Anterior cingulate cortex (tissue), 58 donors: ENCODE measurements around the gene NAPSA.
A peak's percentile ranks its signal among the peaks of the same experiment; 100 is the strongest.
"Not testable (repeated sequence)": the region's sequence is repeated elsewhere in the genome, so short reads cannot be mapped to it uniquely, and the experiment has no call there.

Source experiments
- DNase-seq, 58 donors: peaks; one replicate each; lab custom pipeline; 2025; lab: John Stamatoyannopoulos, UW

The NAPSA gene

GRCh38 chr19:50332244-50333038 is 33.0 kb downstream of the NAPSA start:
- DNase-seq = peak in 2 of 58 donors; percentile 34 to 43

GRCh38 chr19:50331994-50332243 is 33.5 kb downstream of the NAPSA start:
- peak in 1 of 58 donors; percentile 32 for DNase-seq

- no peak for DNase-seq
These were observed 34.0 kb downstream of the NAPSA start for GRCh38 chr19:50331221-50331993.

GRCh38 chr19:50330365-50331078 is 34.9 kb downstream of the NAPSA start:
- peak in 57 of 58 donors; percentile 19 to 92 (median 83) for DNase-seq

GRCh38 chr19:50329926-50330294 is 35.5 kb downstream of the NAPSA start:
- DNase-seq = not testable (repeated sequence)

GRCh38 chr19:50329146-50329925 is 36.1 kb downstream of the NAPSA start, which contains the start of gene KCNC3:
Gene KCNC3, minus strand, starts transcription at chr19:50329377. Its CDS starts 295 bp downstream, at chr19:50329082.
- peak; percentile 70 to 100 (median 99) for DNase-seq

GRCh38 chr19:50328873-50329145 is 36.6 kb downstream of the NAPSA start:
- DNase-seq = no peak

- DNase-seq = peak in 7 of 58 donors; percentile 36 to 69 (median 52)
These were observed 37.1 kb downstream of the NAPSA start for GRCh38 chr19:50328224-50328872.

- no peak for DNase-seq
These were observed 37.8 kb downstream of the NAPSA start for GRCh38 chr19:50327461-50328223.

- DNase-seq = no peak
These were observed 38.4 kb downstream of the NAPSA start for GRCh38 chr19:50327013-50327412.

GRCh38 chr19:50326101-50326664 is 39.3 kb downstream of the NAPSA start:
- no peak for DNase-seq

- DNase-seq = peak in 54 of 58 donors; percentile 22 to 85 (median 66)
These were observed 39.9 kb downstream of the NAPSA start for GRCh38 chr19:50325310-50326100.

- no peak for DNase-seq
These were observed 41.1 kb downstream of the NAPSA start for GRCh38 chr19:50324331-50324730.

- DNase-seq = no peak
These were observed 41.7 kb downstream of the NAPSA start for GRCh38 chr19:50323782-50324133.

- no peak for DNase-seq
These were observed 42.3 kb downstream of the NAPSA start for GRCh38 chr19:50322931-50323781.

GRCh38 chr19:50322234-50322633 is 43.2 kb downstream of the NAPSA start:
- DNase-seq = peak in 2 of 58 donors; percentile 22 to 25

GRCh38 chr19:50321831-50322230 is 43.6 kb downstream of the NAPSA start:
- no peak for DNase-seq
